ENCODE results near the gene KAT14.

GRCh38 chr20:18190338-18191233 is 52.9 kb downstream of the KAT14 start:
- TF ChIP-seq CTCF (IDR thresholded peaks at IDR 0.05; ENCODE audit: low read depth, low read length, poor library complexity, severe bottlenecking) = peak; percentile 39
- TF ChIP-seq EZH2phosphoT487 (IDR thresholded peaks at IDR 0.05; ENCODE audit: borderline replicate concordance, low read length) = no peak
